GM13976 (cell line): ENCODE data around the gene C1orf74.
"Not testable (repeated sequence)": the region's sequence is repeated elsewhere in the genome, so short reads cannot be mapped to it uniquely, and the experiment has no call there.

Experiments
- DNase-seq: peaks from one replicate; pipeline ENCODE4 v3.0.0; 2012; ENCODE audit warnings: low spot score
- CTCF ChIP-seq: IDR thresholded peaks from 2 replicates; pipeline ENCODE4 v1.5.1; 2012; ENCODE audit warnings: borderline replicate concordance, mild to moderate bottlenecking; ENCODE audit not compliant: insufficient read depth; ENCODE audit errors: extremely low read depth, missing control alignments, control extremely low read depth
- in situ Hi-C: fragments of 300-500 bp; cut with MboI; formaldehyde crosslinking; loops from one replicate; pipeline ENCODE4 v1.12.0; 2022; ENCODE audit warnings: low sequenced_read_pairs, mixed read lengths, inconsistent platforms; ENCODE audit not compliant: unreplicated experiment

C1orf74 gene

GRCh38 chr1:209797978-209798639 lies 13.8 kb upstream of the C1orf74 start:
- in situ Hi-C loops, result no loop called here
- no peak for TF ChIP-seq CTCF
- DNase-seq, result no peak

- in situ Hi-C loops, DNase-seq: not testable (repeated sequence)
Measured at GRCh38 chr1:209793711-209794110, 9.4 kb upstream of the C1orf74 start.

- in situ Hi-C loops, result no loop called here
- no peak for DNase-seq
- no peak for TF ChIP-seq CTCF
Measured at GRCh38 chr1:209791920-209792319, 7.6 kb upstream of the C1orf74 start.

- in situ Hi-C loops, result no loop called here
- TF ChIP-seq CTCF, result no peak
- no peak for DNase-seq
Measured at GRCh38 chr1:209790286-209791193, 6.2 kb upstream of the C1orf74 start.

GRCh38 chr1:209789245-209789644 lies 4.9 kb upstream of the C1orf74 start:
- TF ChIP-seq CTCF, result no peak

GRCh38 chr1:209787551-209787950 lies 3.2 kb upstream of the C1orf74 start:
- in situ Hi-C loops, result no loop called here
- no peak for DNase-seq
- no peak for TF ChIP-seq CTCF

More at GRCh38 chr1:209789245-209789644, 4.9 kb upstream of the C1orf74 start:
- in situ Hi-C loops, result no loop called here
- DNase-seq, result no peak

GRCh38 chr1:209786146-209786545 lies 1.8 kb upstream of the C1orf74 start:
- DNase-seq, result no peak
- TF ChIP-seq CTCF, result no peak
- in situ Hi-C loops, result no loop called here
